IMR-90 (cell line): Measurements from ENCODE around the gene VEPH1. TPM values are rescaled to one million over a fixed set of nuclear protein-coding genes. Genes with fewer than 3 reads are reported as not detected.

Experiments
- ATAC-seq: fragments of 200-7000 bp; cut with Tn5 transposase; 2 replicates; pipeline ENCODE4 v1.9.1; 2020; ENCODE audit warnings: low read depth, mild to moderate bottlenecking, moderate library complexity
- BruUV-seq: library from RNA; stranded (reverse); fragments of 400-500 nt; replicated peaks from 2 replicates; lab custom pipeline; 2021; lab: Mats Ljungman, UMichigan
- CTCF ChIA-PET: fragments of 300-600 bp; formaldehyde crosslinking; extraction: SDS; loops from one replicate; lab custom pipeline; 2021; ENCODE audit warnings: antibody characterized with exemption; lab: Yijun Ruan, JAX
- POLR2A ChIA-PET: fragments of 300-600 bp; sonication (Branson Sonifier 250); formaldehyde crosslinking; loops from one replicate; lab custom pipeline; 2022; ENCODE audit warnings: antibody characterized with exemption; ENCODE audit not compliant: unreplicated experiment; lab: Charles Lee
- DNase-seq: peaks from one replicate; pipeline ENCODE4 v3.0.0; 2013
- H2AFZ ChIP-seq: replicated peaks from 2 replicates; pipeline ENCODE3; 2013; ENCODE audit warnings: low read length, mild to moderate bottlenecking; ENCODE audit not compliant: poor library complexity
- H2AK5ac ChIP-seq: 2 replicates; pipeline ENCODE4 v1.6.1; 2013; ENCODE audit warnings: low read depth, low read length, inconsistent platforms
- H2AK9ac ChIP-seq: replicated peaks from 2 replicates; pipeline ENCODE3; 2013; ENCODE audit warnings: mild to moderate bottlenecking, low read depth, low read length, moderate library complexity; ENCODE audit not compliant: poor library complexity
- H2BK120ac ChIP-seq: 2 replicates; pipeline ENCODE4 v1.6.1; 2013; ENCODE audit warnings: low read depth, low read length, inconsistent platforms
- H2BK15ac ChIP-seq: 3 replicates; pipeline ENCODE4 v1.6.1; 2013; ENCODE audit warnings: low read depth, low read length, inconsistent platforms
- H2BK20ac ChIP-seq: 2 replicates; pipeline ENCODE4 v1.6.1; 2013; ENCODE audit warnings: low read depth, mild to moderate bottlenecking, inconsistent platforms, low read length, moderate library complexity
- H2BK5ac ChIP-seq: 2 replicates; pipeline ENCODE4 v1.6.1; 2013; ENCODE audit warnings: mild to moderate bottlenecking, low read depth, low read length, inconsistent platforms; ENCODE audit not compliant: poor library complexity, severe bottlenecking
- H3K14ac ChIP-seq: replicated peaks from 2 replicates; pipeline ENCODE4 v1.6.1; 2013; ENCODE audit warnings: low read depth, low read length, inconsistent platforms
- H3K18ac ChIP-seq: 2 replicates; pipeline ENCODE4 v1.6.1; 2013; ENCODE audit warnings: low read depth, low read length, control low read depth
- H3K23ac ChIP-seq: 2 replicates; pipeline ENCODE4 v1.6.1; 2013; ENCODE audit warnings: low read depth, low read length, inconsistent platforms
- H3K27ac ChIP-seq: 2 replicates; pipeline ENCODE4 v1.5.1; 2013; ENCODE audit warnings: mild to moderate bottlenecking, control low read depth, low read length; ENCODE audit not compliant: insufficient read depth
- H3K27me3 ChIP-seq: 2 replicates; pipeline ENCODE4 v1.6.1; 2013; ENCODE audit warnings: low read length; ENCODE audit not compliant: control insufficient read depth, insufficient read depth
- H3K36me3 ChIP-seq: 2 replicates; pipeline ENCODE4 v1.6.1; 2013; ENCODE audit warnings: low read length, mixed read lengths; ENCODE audit not compliant: control insufficient read depth, insufficient read depth
- H3K4ac ChIP-seq: 2 replicates; pipeline ENCODE4 v1.6.1; 2013; ENCODE audit warnings: low read depth, low read length, inconsistent platforms
- H3K4me1 ChIP-seq: 2 replicates; pipeline ENCODE4 v1.6.1; 2013; ENCODE audit warnings: low read length, mixed read lengths; ENCODE audit not compliant: control insufficient read depth, insufficient read depth
- H3K4me2 ChIP-seq: 2 replicates; pipeline ENCODE4 v1.6.1; 2013; ENCODE audit warnings: low read depth, mild to moderate bottlenecking, control low read depth, low read length, moderate library complexity
- H3K4me3 ChIP-seq: 2 replicates; pipeline ENCODE4 v1.5.1; 2013; ENCODE audit warnings: low read depth, mild to moderate bottlenecking, control low read depth, low read length, moderate library complexity; ENCODE audit not compliant: insufficient read depth
- H3K56ac ChIP-seq: 2 replicates; pipeline ENCODE4 v1.6.1; 2013; ENCODE audit warnings: low read length, inconsistent platforms; ENCODE audit not compliant: insufficient read depth; ENCODE audit errors: extremely low read depth
- H3K79me1 ChIP-seq, 2 experiments: 2 replicates each; pipeline ENCODE4 v1.6.1; 2013; ENCODE audit warnings: low read length in 2 of 2, inconsistent platforms in 1 of 2, low read depth in 1 of 2
- H3K9ac ChIP-seq: 2 replicates; pipeline ENCODE4 v1.6.1; 2013; ENCODE audit warnings: low read depth, low read length, control low read depth
- H3K9me1 ChIP-seq: 2 replicates; pipeline ENCODE4 v1.6.1; 2013; ENCODE audit warnings: low read length, inconsistent platforms; ENCODE audit not compliant: insufficient read depth
- H3K9me3 ChIP-seq: 2 replicates; pipeline ENCODE4 v1.6.1; 2013; ENCODE audit warnings: low read length; ENCODE audit not compliant: control insufficient read depth, insufficient read depth
- H4K20me1 ChIP-seq: 2 replicates; pipeline ENCODE4 v1.6.1; 2013; ENCODE audit warnings: low read length, inconsistent platforms; ENCODE audit not compliant: insufficient read depth
- H4K5ac ChIP-seq: 2 replicates; pipeline ENCODE4 v1.6.1; 2013; ENCODE audit warnings: mild to moderate bottlenecking, low read depth, low read length, control low read depth
- H4K8ac ChIP-seq, 2 experiments: 2 replicates each; pipeline ENCODE4 v1.6.1; 2013; ENCODE audit warnings: low read depth in 2 of 2, low read length in 2 of 2, control low read depth in 1 of 2, inconsistent platforms in 1 of 2
- H4K91ac ChIP-seq: 2 replicates; pipeline ENCODE4 v1.6.1; 2013; ENCODE audit warnings: low read depth, low read length, inconsistent platforms; ENCODE audit not compliant: insufficient read depth
- BHLHE40 ChIP-seq: fragments of 150-350 bp; IDR thresholded peaks from 2 replicates; pipeline ENCODE4 v1.6.1; 2016; ENCODE audit warnings: mild to moderate bottlenecking, low read depth, low read length
- RAD21 ChIP-seq: IDR thresholded peaks from 2 replicates; pipeline ENCODE4 v1.6.1; 2012; ENCODE audit warnings: low read length, improper control_type of control experiment
- WGBS, 2 experiments: methylation state at CpG; one replicate each; pipeline versions ENCODE4 v1.1.5 to v1.1.7; 2013; ENCODE audit warnings: missing lambda C conversion rate in 2 of 2; ENCODE audit not compliant: insufficient read length in 1 of 2; ENCODE audit errors: extremely low coverage in 2 of 2; 5-methylcytosine and 5-hydroxymethylcytosine counted together
- dilution Hi-C: fragments of 300-500 bp; cut with HindIII; formaldehyde crosslinking; loops from one replicate; pipeline ENCODE4 v1.14.3; 2018; ENCODE audit warnings: low sequenced_read_pairs; ENCODE audit not compliant: unreplicated experiment
- in situ Hi-C: fragments of 300-500 bp; cut with MboI; formaldehyde crosslinking; loops from 3 replicates; pipeline ENCODE4 v1.14.3; 2019; ENCODE audit warnings: low sequenced_read_pairs, inconsistent platforms, mixed read lengths
- intact Hi-C: fragments of 100-400 bp; cut with micrococcal nuclease; formaldehyde crosslinking; loops from 2 replicates; pipeline ENCODE4 v1.10.0; 2022
- polyA plus RNA-seq, 3 experiments: library from polyadenylated mRNA; depleted of rRNA; stranded (reverse); fragments of >200 nt; gene quantifications; 2 replicates each; pipeline ENCODE4 v1.2.3, GENCODE V29; 2012; ENCODE audit warnings: low replicate concordance in 1 of 3
- total RNA-seq: library from RNA; depleted of rRNA; stranded (reverse); fragments of >200 nt; gene quantifications from 2 replicates; pipeline ENCODE4 v1.2.3, GENCODE V29; 2012

VEPH1 gene
- total and polyA plus RNA-seq, 2 of the 4 experiments (the other 2 are of a cell fraction), result 30.5 to 130 TPM

DNA sequence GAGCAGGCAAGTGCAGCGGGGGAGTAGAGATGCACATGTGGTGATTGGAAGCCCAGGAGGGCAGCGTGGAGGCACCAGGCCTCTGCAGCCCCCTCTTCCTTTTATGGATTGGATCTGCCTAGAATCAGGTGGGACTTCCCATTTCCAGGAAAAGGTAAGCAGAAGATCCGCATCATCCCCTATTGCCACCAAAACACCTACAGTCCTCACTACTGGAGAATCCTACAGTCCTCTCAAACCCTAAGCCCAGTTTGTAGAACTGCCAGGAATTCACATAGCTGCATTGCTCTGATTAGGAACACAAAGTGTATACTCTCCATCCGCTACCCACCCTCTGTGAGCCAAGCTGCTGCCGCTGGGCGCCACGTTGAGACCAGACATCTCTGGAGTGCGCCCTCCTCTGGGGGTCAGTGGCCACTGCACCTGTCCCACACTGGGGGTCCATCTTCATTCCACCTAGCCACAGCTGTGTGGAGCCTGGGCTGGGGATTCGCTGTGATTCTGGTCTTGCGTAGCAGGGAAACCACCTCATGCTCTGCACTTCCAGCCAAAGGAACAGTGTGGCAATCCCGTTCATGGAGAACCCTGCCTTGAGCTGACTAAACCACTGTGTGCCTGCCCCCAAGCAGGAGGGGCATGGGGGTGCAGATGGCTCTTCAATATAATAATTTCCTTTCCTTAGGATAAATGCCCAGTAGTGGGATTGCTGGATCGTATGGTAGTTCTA lies 155.5 kb downstream of the VEPH1 start:
- Histone ChIP-seq H4K5ac (no peak overlapping the region), H3K4me2 (no peak overlapping the region), H2BK20ac (no peak overlapping the region), H3K14ac (no peak overlapping the region; the same call in 1 of the 2 replicates), H3K27ac (no peak overlapping the region), H2AK9ac (no peak overlapping the region), H3K9ac (no peak overlapping the region), H2BK15ac (no peak overlapping the region), H3K9me1 (peaks cover 6% of the 10 kb centered on the region; the same call in 1 of the 2 replicates), H4K91ac (no peak overlapping the region), H3K4me3 (no peak overlapping the region), H3K27me3 (no peaks in the 10 kb centered on the region), H3K4me1 (peaks cover 2% of the 10 kb centered on the region; the same call in 1 of the 2 replicates), H3K4ac (no peak overlapping the region; the same call in 1 of the 2 replicates), H3K9me3 (no peaks in the 10 kb centered on the region; the same call in 1 of the 2 replicates), H2BK5ac (no peak overlapping the region), H3K18ac (no peak overlapping the region), H4K8ac (no peak overlapping the region), H4K20me1 (no peaks in the 10 kb centered on the region), H3K36me3 (no peaks in the 10 kb centered on the region), H3K23ac (no peak overlapping the region), H2BK120ac (0 out of 2 replicates have a peak overlapping the region, but pooled peaks have one; percentile 19), H3K79me1 (0 out of 4 replicates have a peak, but pooled peaks cover 0 to 4% of the 10 kb centered on the region in 2 experiments), H3K56ac (no peak overlapping the region), H2AK5ac (peak overlapping the region; percentile 82), H2AFZ (peak overlapping the region; percentile 41)
- ChIA-PET CTCF (interaction anchor here (0.6 kb wide), 1 partner anchor 81 kb away, joined by 3 read pairs; no protein-coding TSS in a partner anchor), POLR2A (no interaction called here)
- ATAC-seq (no peak), DNase-seq (no peak)
- intact Hi-C loops (no loop called here), dilution Hi-C loops (no loop called here), in situ Hi-C loops (no loop called here)
- no CpG with 5 or more reads among the region's 12 CpGs for WGBS, 2 experiments
- TF ChIP-seq RAD21 (no peak), BHLHE40 (no peak)
- BruUV-seq, result no TSS peak
